HUDEP-2 (cell line): Measurements from ENCODE around the gene MRPL52.

Experiments used
- DNase-seq, 76 experiments: peaks; one replicate each; lab custom pipeline; 2025; ENCODE audit not compliant: unreplicated experiment in 76 of 76; lab: John Stamatoyannopoulos, UW

The MRPL52 gene

DNA sequence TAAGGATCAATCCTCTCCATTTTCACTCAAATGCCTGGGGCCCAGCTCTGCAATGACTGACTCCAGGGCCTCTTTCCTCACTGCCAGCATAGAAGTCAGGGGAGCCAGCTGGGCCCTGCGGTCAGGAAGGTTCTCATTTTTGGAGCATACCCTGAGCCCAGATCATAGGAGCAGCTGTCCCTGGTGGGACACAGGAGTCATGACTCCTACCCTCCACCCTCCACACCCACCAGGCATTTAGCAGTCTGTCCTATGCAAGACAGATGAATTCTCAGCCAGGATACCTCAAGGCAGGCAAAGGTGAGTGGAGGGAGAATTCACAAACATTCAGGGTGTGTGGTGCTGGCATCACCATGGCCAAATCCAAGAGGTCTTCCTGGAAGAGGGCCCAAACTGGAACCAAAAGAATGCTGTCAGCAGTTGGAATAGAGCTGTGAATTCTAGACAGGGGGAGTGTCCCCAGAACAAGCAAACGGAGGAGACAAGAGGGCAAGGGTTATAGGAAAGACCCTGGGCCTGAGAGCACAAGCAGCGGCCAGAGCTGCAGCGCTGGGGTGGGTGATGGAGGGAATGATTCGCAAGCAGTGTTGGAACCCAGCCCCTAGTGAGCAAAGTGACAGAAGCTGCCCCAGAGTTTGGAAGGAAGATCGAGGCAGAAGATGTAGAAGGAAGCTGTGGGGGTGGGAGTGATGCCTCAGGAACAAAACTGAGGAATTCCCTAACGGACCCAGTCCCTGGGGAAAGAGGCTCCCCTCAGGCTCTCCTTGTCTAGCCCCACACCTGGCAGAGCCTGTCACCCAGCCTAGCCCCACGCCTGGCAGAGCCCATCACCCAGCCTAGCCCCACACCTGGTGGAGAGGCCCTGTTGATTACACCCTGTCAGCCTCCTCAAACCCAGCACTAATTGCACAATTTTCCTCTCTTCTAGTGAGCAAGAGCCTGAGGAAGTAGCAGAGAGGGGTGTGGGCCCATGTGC is 48.9 kb downstream of the MRPL52 start:
- DNase-seq = no peak

DNA sequence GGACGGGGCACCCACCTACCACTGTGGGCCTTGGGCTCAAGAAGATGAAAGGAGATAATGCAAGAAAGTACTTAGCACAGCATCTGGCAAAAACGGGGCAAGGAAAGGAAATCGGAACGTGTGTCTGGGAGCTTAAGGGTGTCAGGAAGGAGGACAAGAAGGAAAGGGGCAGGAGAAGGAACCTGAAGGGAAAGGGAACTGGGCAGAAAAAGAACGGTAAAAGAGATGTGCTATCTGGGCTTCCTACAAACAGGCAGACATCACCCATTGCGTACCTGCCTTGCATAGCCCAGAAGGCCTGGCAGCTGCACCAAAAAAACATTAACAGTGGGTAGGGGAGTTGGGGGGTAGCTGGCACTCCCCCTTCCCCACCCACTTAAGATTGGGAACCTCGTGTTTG is 52.4 kb downstream of the MRPL52 start:
- DNase-seq = no peak

DNA sequence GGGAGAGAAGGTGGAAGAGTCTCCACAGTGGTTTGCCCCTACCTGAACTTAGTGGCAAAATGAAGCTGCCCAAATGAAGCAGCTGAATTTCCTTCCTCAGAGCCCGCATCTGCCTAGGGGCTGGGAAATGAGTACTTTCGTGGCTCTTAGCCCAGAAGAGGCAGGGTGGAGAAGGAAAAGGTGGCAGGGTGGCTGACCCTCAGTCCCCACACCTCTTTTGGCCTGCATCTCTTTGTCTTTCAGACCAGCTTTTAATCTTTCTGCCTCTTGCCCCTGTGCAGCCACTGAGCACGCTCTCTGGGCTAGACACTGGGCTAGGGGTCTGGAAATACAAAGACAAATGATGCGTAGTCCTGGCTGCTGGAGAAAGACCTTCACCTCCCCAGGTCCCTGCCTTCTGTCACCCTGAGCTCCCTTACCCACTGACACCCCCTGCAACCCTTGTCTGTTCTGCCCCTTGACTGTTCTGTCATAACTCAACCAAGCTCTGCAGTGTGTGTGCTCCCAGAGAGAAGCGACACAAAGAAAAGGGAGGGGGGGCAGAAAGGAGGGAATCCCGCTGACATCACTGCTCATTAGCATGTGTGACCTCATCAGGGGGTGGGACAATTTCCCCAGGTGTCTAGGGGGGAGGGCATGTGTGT is 53.0 kb downstream of the MRPL52 start:
- no peak for DNase-seq

- DNase-seq = no peak
These were observed 53.7 kb downstream of the MRPL52 start, which contains the start of gene REM2 for GRCh38 chr14:22883173-22883976. Gene REM2, plus strand, starts transcription at chr14:22883222. Its CDS starts 66 bp downstream, at chr14:22883288.

GRCh38 chr14:22884076-22884737 is 54.5 kb downstream of the MRPL52 start:
- DNase-seq = no peak
